DMS53 (cell line): ENCODE results near the gene EDEM1.

Experiments
- DNase-seq: peaks from one replicate; lab custom pipeline; 2025; lab: John Stamatoyannopoulos, UW

EDEM1 gene

GRCh38 chr3:5198986-5199731, 11.7 kb downstream of the EDEM1 start:
- DNase-seq, result no peak

DNA sequence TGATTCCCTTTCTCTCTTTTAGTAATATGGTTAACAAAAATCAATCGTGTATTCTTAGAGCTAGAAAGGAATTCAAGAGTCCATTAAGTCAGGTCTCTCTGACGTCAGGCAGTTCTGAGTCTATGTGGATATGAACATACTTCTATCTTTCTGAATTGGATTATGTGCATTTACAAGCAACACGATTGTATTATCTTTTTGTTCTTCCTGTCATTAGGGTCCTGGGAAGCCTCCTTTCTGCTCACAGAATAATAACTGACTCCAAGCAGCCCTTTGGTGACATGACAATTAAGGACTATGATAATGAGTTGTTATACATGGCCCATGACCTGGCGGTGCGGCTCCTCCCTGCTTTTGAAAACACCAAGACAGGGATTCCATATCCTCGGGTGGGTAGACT, 14.0 kb downstream of the EDEM1 start:
- DNase-seq, result no peak

DNA sequence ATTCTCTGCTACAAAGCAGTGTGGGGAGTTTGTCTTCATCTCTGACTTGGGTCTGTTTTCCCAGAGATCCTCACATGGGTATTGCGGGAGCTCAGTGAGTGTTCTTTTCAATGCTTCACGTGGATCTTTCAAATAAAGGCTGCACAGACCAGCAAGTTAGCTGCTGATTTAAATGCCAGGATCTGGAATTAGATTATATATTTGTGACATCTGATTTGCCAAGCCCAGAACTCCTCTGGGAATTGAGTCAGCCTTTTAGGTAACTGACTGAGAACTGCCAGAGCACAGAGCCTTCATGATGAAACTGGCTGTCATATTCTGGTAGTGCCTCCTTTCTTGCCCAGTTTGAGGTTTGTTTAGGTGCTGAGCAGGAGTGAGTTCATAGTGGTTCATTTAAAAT, 14.7 kb downstream of the EDEM1 start:
- DNase-seq, result no peak

DNA sequence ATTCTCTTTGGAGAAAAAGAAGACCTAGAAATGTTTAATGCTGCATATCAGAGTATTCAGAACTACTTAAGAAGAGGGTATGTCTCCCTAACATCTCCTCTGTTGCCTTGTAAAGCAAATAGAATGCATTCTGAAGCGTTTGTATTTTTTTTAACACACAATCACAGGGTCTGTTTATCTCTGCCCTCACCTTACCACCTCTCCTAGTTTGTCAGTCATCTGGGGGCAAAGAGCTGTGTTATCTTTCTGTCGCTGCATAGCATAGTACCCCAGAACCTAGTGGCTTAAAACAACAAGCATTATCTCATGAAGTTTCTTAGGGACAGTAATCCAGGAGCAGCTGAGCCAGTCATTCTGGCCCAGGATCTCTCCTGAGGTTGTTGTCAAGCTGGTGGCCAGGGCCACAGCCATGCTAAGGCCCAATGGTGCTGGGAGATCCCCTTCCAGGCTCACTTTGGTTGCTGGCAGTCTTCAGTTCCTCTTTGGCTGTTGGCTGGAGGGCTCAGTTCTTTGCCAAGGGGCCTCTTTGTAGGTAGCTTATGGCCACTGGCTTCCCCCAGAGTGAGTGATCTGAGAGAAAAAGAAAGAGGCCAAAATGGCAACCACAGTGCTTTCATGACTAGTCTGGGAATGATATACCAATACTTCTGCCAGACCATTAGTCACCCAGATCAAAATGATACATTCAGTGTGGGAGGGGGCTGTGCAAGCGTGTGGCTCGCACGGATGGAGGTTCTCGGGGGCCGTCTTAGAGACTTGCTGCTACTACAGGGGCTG, 17.8 kb downstream of the EDEM1 start:
- DNase-seq, result no peak

GRCh38 chr3:5210926-5211325, 23.4 kb downstream of the EDEM1 start:
- DNase-seq, result no peak

- no peak for DNase-seq
These were observed 25.4 kb downstream of the EDEM1 start for GRCh38 chr3:5212628-5213573.

DNA sequence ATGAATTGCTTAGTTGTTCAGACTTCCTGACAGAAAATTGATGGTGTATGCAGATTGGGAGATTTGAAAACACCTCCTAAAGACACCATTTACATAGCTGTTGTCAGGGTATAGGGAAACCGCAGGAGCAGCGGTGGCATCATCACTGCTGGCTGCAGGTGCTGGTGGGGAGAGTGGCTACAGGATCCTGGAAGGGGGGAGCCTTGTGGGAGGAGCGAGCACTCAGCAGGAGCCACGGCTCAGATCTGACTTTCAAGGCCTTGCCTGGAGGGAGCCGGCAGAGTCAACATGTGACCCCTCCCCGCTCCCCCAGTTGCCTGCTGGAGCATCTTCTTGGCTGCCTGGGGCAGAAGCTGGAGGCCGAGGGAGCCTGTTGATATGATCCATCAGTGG, 26.1 kb downstream of the EDEM1 start:
- no peak for DNase-seq

- no peak for DNase-seq
These were observed 26.8 kb downstream of the EDEM1 start for GRCh38 chr3:5214352-5214751.

GRCh38 chr3:5217824-5218595, 30.5 kb downstream of the EDEM1 start:
- no peak for DNase-seq

- no peak for DNase-seq
These were observed 31.3 kb downstream of the EDEM1 start for GRCh38 chr3:5218815-5219214.

GRCh38 chr3:5219216-5219615, 31.7 kb downstream of the EDEM1 start:
- DNase-seq, result no peak

GRCh38 chr3:5220193-5220592, 32.7 kb downstream of the EDEM1 start:
- no peak for DNase-seq

- no peak for DNase-seq
These were observed 33.3 kb downstream of the EDEM1 start for GRCh38 chr3:5220667-5221431.

DNA sequence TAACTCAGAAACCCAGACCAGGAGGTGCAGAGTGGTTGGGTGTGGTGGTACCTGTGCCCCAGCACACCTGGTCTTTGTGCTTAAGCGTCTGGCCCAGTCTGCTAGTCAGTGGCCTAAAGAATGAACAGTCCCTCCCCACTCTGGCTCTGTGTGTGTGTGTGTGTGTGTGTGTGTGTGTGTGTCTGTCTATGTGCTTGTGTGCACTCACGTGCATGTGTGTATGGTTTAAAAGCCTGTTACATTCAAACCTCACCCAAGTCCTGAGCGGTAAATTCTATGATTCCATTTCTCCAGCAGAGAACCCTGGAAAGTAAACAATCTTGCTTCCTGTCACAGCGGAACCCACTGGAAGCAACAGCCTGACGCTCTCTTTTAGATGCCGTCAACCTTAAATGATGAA, 34.2 kb downstream of the EDEM1 start:
- DNase-seq, result peak; percentile 2

DNA sequence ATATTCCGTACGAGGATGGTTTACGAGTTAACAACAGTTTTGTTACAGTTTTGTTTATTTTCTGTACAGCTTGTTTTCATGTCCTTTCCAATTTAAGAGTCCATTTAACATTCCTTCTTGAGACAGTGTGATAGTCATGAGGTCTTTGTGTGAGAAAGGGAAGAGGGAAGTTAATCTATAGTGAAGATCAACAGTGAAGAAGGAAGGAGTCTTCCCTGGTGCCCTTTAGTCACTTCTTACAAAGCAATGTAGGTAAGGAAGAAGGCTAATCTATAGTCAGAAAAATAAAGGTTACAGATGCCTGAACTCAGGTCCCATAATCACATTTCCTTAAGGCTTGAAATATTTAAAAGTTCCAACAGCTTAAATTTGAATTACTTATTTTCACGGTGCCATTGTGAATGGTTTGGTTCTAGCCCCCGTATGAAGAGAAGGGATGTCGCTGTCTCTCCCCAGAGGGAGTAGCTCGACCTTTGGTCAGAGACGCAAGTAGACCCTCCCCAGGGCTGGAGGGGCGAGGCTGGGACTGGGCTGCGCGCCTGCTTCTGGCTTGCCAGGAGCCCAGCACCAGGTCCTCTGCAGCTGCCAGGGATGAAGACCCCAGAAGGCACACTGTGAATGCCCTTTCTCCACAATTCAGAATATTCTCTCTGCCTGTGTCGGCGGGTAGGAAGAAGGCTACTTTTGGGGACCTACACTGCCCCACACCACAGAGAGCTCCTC, 34.9 kb downstream of the EDEM1 start:
- DNase-seq, result no peak

- peak; percentile 44 for DNase-seq
These were observed 39.3 kb downstream of the EDEM1 start for GRCh38 chr3:5226783-5227182.

- no peak for DNase-seq
These were observed 40.3 kb downstream of the EDEM1 start for GRCh38 chr3:5227812-5228211.

- DNase-seq, result no peak
These were observed 41.9 kb downstream of the EDEM1 start for GRCh38 chr3:5229414-5229813.

DNA sequence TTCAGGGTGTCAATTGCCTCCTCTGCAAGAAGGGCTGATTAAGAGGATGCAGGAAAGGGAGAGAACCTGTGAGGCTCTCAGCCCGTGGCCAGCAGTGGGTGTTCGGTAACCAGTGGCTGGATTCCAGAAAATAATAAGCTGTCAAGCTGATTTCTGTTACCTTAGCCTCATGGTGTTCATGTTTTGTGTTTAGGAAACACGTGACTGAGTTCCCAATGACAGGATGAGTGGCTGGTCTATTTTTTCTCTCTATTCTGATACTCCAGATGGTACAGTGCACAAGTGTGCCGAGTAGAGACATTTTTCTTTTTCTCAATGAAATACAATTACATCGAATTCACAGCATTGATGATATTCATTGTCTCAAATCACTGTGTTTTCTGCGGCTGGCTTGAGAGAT, 43.6 kb downstream of the EDEM1 start:
- no peak for DNase-seq

DNA sequence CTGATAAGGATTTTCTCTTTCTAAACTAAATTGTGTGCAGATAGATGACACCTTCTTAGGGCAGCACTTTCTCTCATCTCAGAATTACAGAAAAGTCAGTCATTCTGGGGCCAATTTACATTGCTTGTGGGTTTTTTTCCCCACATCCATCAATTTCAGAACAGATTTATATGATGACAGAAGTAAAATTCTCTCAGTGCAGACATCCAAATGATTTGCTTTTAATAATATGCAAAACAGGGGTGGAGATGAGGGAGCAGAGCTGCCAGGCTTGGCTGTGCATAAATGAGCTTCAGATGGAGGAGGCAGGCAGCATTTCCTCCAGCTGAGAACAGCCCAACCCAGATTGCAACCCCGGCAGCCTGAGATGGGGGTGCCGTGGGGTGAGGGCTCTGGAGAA, 44.0 kb downstream of the EDEM1 start:
- DNase-seq, result no peak
